ENCODE measurements around the gene QSOX2. TPM values are rescaled to one million over a fixed set of nuclear protein-coding genes. Genes with fewer than 3 reads are reported as not detected.

Gene QSOX2
- total RNA-seq, 1 experiment from 2014 or later: 9.9 TPM

- Histone ChIP-seq H3K79me2 (ENCODE audit: low read length) (peaks cover 24% of the 10 kb centered on the region), H2AFZ (ENCODE audit: low read length) (no peak overlapping the region), H3K9me2 (replicated peaks; ENCODE audit: low read length) (no peaks in the 10 kb centered on the region), H3K9me3 (ENCODE audit: low read length) (no peaks in the 10 kb centered on the region), H3K9ac (ENCODE audit: low read length) (no peak overlapping the region), H3K27ac (ENCODE audit: low read length) (no peak overlapping the region), H4K20me1 (ENCODE audit: low read length) (no peaks in the 10 kb centered on the region), H3K4me1 (ENCODE audit: insufficient read depth, low read length) (peaks cover 30% of the 10 kb centered on the region), H3K4me2 (ENCODE audit: low read length) (no peak overlapping the region), H3F3A (ENCODE audit: low read length, unreplicated experiment) (no peaks in the 10 kb centered on the region), H3K4me3 (ENCODE audit: low read length) (no peak overlapping the region), H3K27me3 (ENCODE audit: low read length) (no peaks in the 10 kb centered on the region), H3K36me3 (ENCODE audit: low read depth, low read length) (no peaks in the 10 kb centered on the region)
- CTCF ChIA-PET: no interaction called here
- TF ChIP-seq EZH2 (IDR thresholded peaks at IDR 0.05; ENCODE audit: low read length, unreplicated experiment): no peak
- TF ChIP-seq CTCF (conservative IDR thresholded peaks at IDR 0.05; ENCODE audit: low read depth, low read length): no peak
- no peak for TF ChIP-seq EZH2phosphoT487 (IDR thresholded peaks at IDR 0.05; ENCODE audit: borderline replicate concordance, low read length)
- BruUV-seq (replicated peaks): no TSS peak
- POLR2A ChIA-PET (ENCODE audit: unreplicated experiment): no interaction called here
- DNase-seq: no peak
- intact Hi-C loops (cut with micrococcal nuclease): no loop called here
- ATAC-seq: no peak
These were observed 13.9 kb downstream of the QSOX2 start for GRCh38 chr9:136231478-136232297.

GRCh38 chr9:136230773-136231172 lies 14.8 kb downstream of the QSOX2 start:
- TF ChIP-seq CTCF (conservative IDR thresholded peaks at IDR 0.05; ENCODE audit: low read depth, low read length) (no peak), EZH2phosphoT487 (IDR thresholded peaks at IDR 0.05; ENCODE audit: borderline replicate concordance, low read length) (no peak), EZH2 (IDR thresholded peaks at IDR 0.05; ENCODE audit: low read length, unreplicated experiment) (no peak)
- no peak overlapping the region for H3K4me2 ChIP-seq (ENCODE audit: low read length)
- H3F3A ChIP-seq (ENCODE audit: low read length, unreplicated experiment): no peaks in the 10 kb centered on the region
- H3K4me3 ChIP-seq (ENCODE audit: low read length): no peak overlapping the region
- no peak overlapping the region for H3K9ac ChIP-seq (ENCODE audit: low read length)
- peaks cover 3% of the 10 kb centered on the region; the same call in 1 of the 2 replicates for H3K36me3 ChIP-seq (ENCODE audit: low read depth, low read length)
- DNase-seq (no peak), ATAC-seq (no peak)
- POLR2A ChIA-PET (ENCODE audit: unreplicated experiment): no interaction called here
- H3K9me3 ChIP-seq (ENCODE audit: low read length): no peaks in the 10 kb centered on the region
- no peak overlapping the region for H3K27ac ChIP-seq (ENCODE audit: low read length)
- CTCF ChIA-PET: no interaction called here
- intact Hi-C loops (cut with micrococcal nuclease): no loop called here
- H4K20me1 ChIP-seq (ENCODE audit: low read length): no peaks in the 10 kb centered on the region
- peaks cover 31% of the 10 kb centered on the region for H3K79me2 ChIP-seq (ENCODE audit: low read length)
- H3K9me2 ChIP-seq (replicated peaks; ENCODE audit: low read length): no peaks in the 10 kb centered on the region
- peaks cover 30% of the 10 kb centered on the region for H3K4me1 ChIP-seq (ENCODE audit: insufficient read depth, low read length)
- no peaks in the 10 kb centered on the region for H3K27me3 ChIP-seq (ENCODE audit: low read length)
- BruUV-seq (replicated peaks): no TSS peak
- no peak overlapping the region for H2AFZ ChIP-seq (ENCODE audit: low read length)

GRCh38 chr9:136230365-136230764 lies 15.2 kb downstream of the QSOX2 start:
- no peaks in the 10 kb centered on the region for H3K9me3 ChIP-seq (ENCODE audit: low read length)
- POLR2A ChIA-PET (ENCODE audit: unreplicated experiment): no interaction called here
- TF ChIP-seq EZH2phosphoT487 (IDR thresholded peaks at IDR 0.05; ENCODE audit: borderline replicate concordance, low read length) (no peak), CTCF (conservative IDR thresholded peaks at IDR 0.05; ENCODE audit: low read depth, low read length) (no peak), EZH2 (IDR thresholded peaks at IDR 0.05; ENCODE audit: low read length, unreplicated experiment) (no peak)
- no TSS peak for BruUV-seq (replicated peaks)
- H2AFZ ChIP-seq (ENCODE audit: low read length): no peak overlapping the region
- no peak overlapping the region for H3K27ac ChIP-seq (ENCODE audit: low read length)
- no peak overlapping the region for H3K4me3 ChIP-seq (ENCODE audit: low read length)
- peaks cover 5% of the 10 kb centered on the region; the same call in 1 of the 2 replicates for H3K36me3 ChIP-seq (ENCODE audit: low read depth, low read length)
- H4K20me1 ChIP-seq (ENCODE audit: low read length): no peaks in the 10 kb centered on the region
- DNase-seq: no peak
- no peaks in the 10 kb centered on the region for H3K27me3 ChIP-seq (ENCODE audit: low read length)
- H3F3A ChIP-seq (ENCODE audit: low read length, unreplicated experiment): no peaks in the 10 kb centered on the region
- no peak overlapping the region for H3K4me2 ChIP-seq (ENCODE audit: low read length)
- intact Hi-C loops (cut with micrococcal nuclease): no loop called here
- H3K9ac ChIP-seq (ENCODE audit: low read length): no peak overlapping the region
- CTCF ChIA-PET: no interaction called here
- no peak for ATAC-seq
- peaks cover 30% of the 10 kb centered on the region for H3K4me1 ChIP-seq (ENCODE audit: insufficient read depth, low read length)
- H3K9me2 ChIP-seq (replicated peaks; ENCODE audit: low read length): no peaks in the 10 kb centered on the region
- peaks cover 36% of the 10 kb centered on the region for H3K79me2 ChIP-seq (ENCODE audit: low read length)

Data from PC-3 (cell line).